IMR-90 (cell line): ENCODE measurements around the gene PTGDR2.

Source experiments
- CEBPB ChIP-seq: IDR thresholded peaks from 2 replicates; pipeline ENCODE4 v1.6.1; 2012; ENCODE audit warnings: low read depth, low read length, improper control_type of control experiment
- CHD1 ChIP-seq: IDR thresholded peaks from 2 replicates; pipeline ENCODE4 v1.6.1; 2012; ENCODE audit warnings: low read depth, low read length, improper control_type of control experiment
- CTCF ChIP-seq: conservative IDR thresholded peaks from 2 replicates; pipeline ENCODE4 v1.5.1; 2012; ENCODE audit warnings: mild to moderate bottlenecking, low read depth, low read length, improper control_type of control experiment
- NFE2L2 ChIP-seq: fragments of 150-350 bp; IDR thresholded peaks from 2 replicates; pipeline ENCODE4 v1.6.1; 2016; ENCODE audit warnings: low read depth, mild to moderate bottlenecking, low read length
- POLR2A ChIP-seq: IDR thresholded peaks from 2 replicates; pipeline ENCODE4 v1.6.1; 2012; ENCODE audit warnings: mild to moderate bottlenecking, low read depth, low read length
- RCOR1 ChIP-seq: IDR thresholded peaks from 2 replicates; pipeline ENCODE4 v1.6.1; 2012; ENCODE audit warnings: mild to moderate bottlenecking, low read length, improper control_type of control experiment; ENCODE audit not compliant: insufficient replicate concordance
- RFX5 ChIP-seq: IDR thresholded peaks from 2 replicates; pipeline ENCODE4 v1.8.0; 2012; ENCODE audit warnings: low read depth, mild to moderate bottlenecking, low read length, moderate library complexity

GRCh38 chr11:60840470-60841430 lies 15.0 kb downstream of the PTGDR2 start:
- TF ChIP-seq CTCF, result no peak
- TF ChIP-seq RFX5, result no peak
- no peak for TF ChIP-seq POLR2A
- no peak for TF ChIP-seq RCOR1
- peak; percentile 78 for TF ChIP-seq CEBPB
- TF ChIP-seq NFE2L2, result no peak
- TF ChIP-seq CHD1, result no peak
